IMR-90 (cell line): Measurements from ENCODE around the gene FOSB.

Experiments used
- CEBPB ChIP-seq: IDR thresholded peaks from 2 replicates; pipeline ENCODE4 v1.6.1; 2012; ENCODE audit warnings: low read depth, low read length, improper control_type of control experiment
- CHD1 ChIP-seq: IDR thresholded peaks from 2 replicates; pipeline ENCODE4 v1.6.1; 2012; ENCODE audit warnings: low read depth, low read length, improper control_type of control experiment
- FOS ChIP-seq: fragments of 150-350 bp; IDR thresholded peaks from 2 replicates; pipeline ENCODE4 v1.6.1; 2016; ENCODE audit warnings: low read depth, low read length
- MXI1 ChIP-seq: IDR thresholded peaks from 2 replicates; pipeline ENCODE4 v1.6.1; 2012; ENCODE audit warnings: low read depth, mild to moderate bottlenecking, low read length, moderate library complexity, borderline replicate concordance
- POLR2A ChIP-seq: IDR thresholded peaks from 2 replicates; pipeline ENCODE4 v1.6.1; 2012; ENCODE audit warnings: mild to moderate bottlenecking, low read depth, low read length
- RAD21 ChIP-seq: IDR thresholded peaks from 2 replicates; pipeline ENCODE4 v1.6.1; 2012; ENCODE audit warnings: low read length, improper control_type of control experiment
- RCOR1 ChIP-seq: IDR thresholded peaks from 2 replicates; pipeline ENCODE4 v1.6.1; 2012; ENCODE audit warnings: mild to moderate bottlenecking, low read length, improper control_type of control experiment; ENCODE audit not compliant: insufficient replicate concordance
- TF ChIP-seq, protein P1 (sequence below): conservative IDR thresholded peaks from 2 replicates; pipeline ENCODE4 v1.5.1; 2012; ENCODE audit warnings: mild to moderate bottlenecking, low read depth, low read length, improper control_type of control experiment
- TF ChIP-seq, protein P2 (sequence below): fragments of 150-350 bp; IDR thresholded peaks from 2 replicates; pipeline ENCODE4 v1.6.1; 2017; ENCODE audit warnings: mild to moderate bottlenecking, antibody characterized with exemption, low read length, low read depth
- TF ChIP-seq, protein P3 (sequence below): fragments of 150-350 bp; IDR thresholded peaks from 2 replicates; pipeline ENCODE4 v1.6.1; 2016; ENCODE audit warnings: low read depth, mild to moderate bottlenecking, low read length, moderate library complexity, borderline replicate concordance

DNA sequence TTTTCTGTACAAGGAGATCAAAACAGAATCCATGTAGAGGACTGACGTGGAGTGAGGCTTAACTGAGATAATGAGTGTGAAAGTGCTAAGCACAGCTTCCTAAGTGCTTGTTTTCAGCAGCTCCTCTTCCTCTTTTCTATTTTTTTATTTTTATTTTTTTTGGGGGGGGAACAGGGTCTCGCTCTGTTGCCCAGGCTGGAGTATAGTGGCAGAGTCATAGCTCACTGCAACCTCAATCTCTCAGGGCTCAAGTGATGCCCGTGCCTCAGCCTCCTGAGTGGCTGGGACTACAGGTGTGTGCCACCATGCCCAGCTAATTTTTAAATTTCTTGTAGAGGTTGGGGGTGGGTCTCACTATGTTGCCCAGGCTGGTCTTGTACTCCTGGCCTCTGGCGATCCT lies 5.6 kb upstream of the FOSB start:
- TF ChIP-seq, protein P1, sequence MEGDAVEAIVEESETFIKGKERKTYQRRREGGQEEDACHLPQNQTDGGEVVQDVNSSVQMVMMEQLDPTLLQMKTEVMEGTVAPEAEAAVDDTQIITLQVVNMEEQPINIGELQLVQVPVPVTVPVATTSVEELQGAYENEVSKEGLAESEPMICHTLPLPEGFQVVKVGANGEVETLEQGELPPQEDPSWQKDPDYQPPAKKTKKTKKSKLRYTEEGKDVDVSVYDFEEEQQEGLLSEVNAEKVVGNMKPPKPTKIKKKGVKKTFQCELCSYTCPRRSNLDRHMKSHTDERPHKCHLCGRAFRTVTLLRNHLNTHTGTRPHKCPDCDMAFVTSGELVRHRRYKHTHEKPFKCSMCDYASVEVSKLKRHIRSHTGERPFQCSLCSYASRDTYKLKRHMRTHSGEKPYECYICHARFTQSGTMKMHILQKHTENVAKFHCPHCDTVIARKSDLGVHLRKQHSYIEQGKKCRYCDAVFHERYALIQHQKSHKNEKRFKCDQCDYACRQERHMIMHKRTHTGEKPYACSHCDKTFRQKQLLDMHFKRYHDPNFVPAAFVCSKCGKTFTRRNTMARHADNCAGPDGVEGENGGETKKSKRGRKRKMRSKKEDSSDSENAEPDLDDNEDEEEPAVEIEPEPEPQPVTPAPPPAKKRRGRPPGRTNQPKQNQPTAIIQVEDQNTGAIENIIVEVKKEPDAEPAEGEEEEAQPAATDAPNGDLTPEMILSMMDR: no peak
- TF ChIP-seq MXI1 (no peak), POLR2A (no peak), CHD1 (no peak), CEBPB (no peak), FOS (no peak), RCOR1 (no peak), RAD21 (no peak)
- TF ChIP-seq, protein P2, sequence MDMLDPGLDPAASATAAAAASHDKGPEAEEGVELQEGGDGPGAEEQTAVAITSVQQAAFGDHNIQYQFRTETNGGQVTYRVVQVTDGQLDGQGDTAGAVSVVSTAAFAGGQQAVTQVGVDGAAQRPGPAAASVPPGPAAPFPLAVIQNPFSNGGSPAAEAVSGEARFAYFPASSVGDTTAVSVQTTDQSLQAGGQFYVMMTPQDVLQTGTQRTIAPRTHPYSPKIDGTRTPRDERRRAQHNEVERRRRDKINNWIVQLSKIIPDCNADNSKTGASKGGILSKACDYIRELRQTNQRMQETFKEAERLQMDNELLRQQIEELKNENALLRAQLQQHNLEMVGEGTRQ: no peak
- TF ChIP-seq, protein P3, sequence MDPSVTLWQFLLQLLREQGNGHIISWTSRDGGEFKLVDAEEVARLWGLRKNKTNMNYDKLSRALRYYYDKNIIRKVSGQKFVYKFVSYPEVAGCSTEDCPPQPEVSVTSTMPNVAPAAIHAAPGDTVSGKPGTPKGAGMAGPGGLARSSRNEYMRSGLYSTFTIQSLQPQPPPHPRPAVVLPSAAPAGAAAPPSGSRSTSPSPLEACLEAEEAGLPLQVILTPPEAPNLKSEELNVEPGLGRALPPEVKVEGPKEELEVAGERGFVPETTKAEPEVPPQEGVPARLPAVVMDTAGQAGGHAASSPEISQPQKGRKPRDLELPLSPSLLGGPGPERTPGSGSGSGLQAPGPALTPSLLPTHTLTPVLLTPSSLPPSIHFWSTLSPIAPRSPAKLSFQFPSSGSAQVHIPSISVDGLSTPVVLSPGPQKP: no peak
